Pons (tissue), 1 donor: Measurements from ENCODE around the gene MYO7B.
A peak's percentile ranks its signal among the peaks of the same experiment; 100 is the strongest.

ENCODE experiments used
- DNase-seq: peaks from one replicate; pipeline ENCODE4 v3.0.0-alpha.2; 2016; ENCODE audit warnings: low spot score

Gene MYO7B

GRCh38 chr2:127574656-127575055, 39.2 kb downstream of the MYO7B start:
- DNase-seq, result no peak

- DNase-seq, result no peak
Measured at GRCh38 chr2:127575185-127575765, 39.8 kb downstream of the MYO7B start.

- DNase-seq, result no peak
Measured at GRCh38 chr2:127575941-127576432, 40.5 kb downstream of the MYO7B start.

GRCh38 chr2:127576433-127577207, 41.1 kb downstream of the MYO7B start:
- DNase-seq, result peak; percentile 28

- no peak for DNase-seq
Measured at GRCh38 chr2:127577208-127577475, 41.7 kb downstream of the MYO7B start.

- DNase-seq, result no peak
Measured at GRCh38 chr2:127577503-127577902, 42.0 kb downstream of the MYO7B start.

- DNase-seq, result no peak
Measured at GRCh38 chr2:127577973-127578372, 42.5 kb downstream of the MYO7B start.

GRCh38 chr2:127578411-127578810, 42.9 kb downstream of the MYO7B start:
- no peak for DNase-seq

- no peak for DNase-seq
Measured at GRCh38 chr2:127579231-127579630, 43.7 kb downstream of the MYO7B start.

GRCh38 chr2:127580167-127581049, 44.9 kb downstream of the MYO7B start:
- no peak for DNase-seq

GRCh38 chr2:127581050-127581345, 45.5 kb downstream of the MYO7B start:
- DNase-seq, result no peak

GRCh38 chr2:127581516-127582490, 46.3 kb downstream of the MYO7B start:
- no peak for DNase-seq

GRCh38 chr2:127582863-127583861, 47.7 kb downstream of the MYO7B start:
- no peak for DNase-seq

- no peak for DNase-seq
Measured at GRCh38 chr2:127584047-127584446, 48.6 kb downstream of the MYO7B start.

- DNase-seq, result no peak
Measured at GRCh38 chr2:127584516-127585033, 49.1 kb downstream of the MYO7B start.

GRCh38 chr2:127585270-127585807, 49.9 kb downstream of the MYO7B start:
- no peak for DNase-seq

- no peak for DNase-seq
Measured at GRCh38 chr2:127586136-127586535, 50.7 kb downstream of the MYO7B start.

GRCh38 chr2:127586746-127587295, 51.3 kb downstream of the MYO7B start:
- DNase-seq, result no peak

GRCh38 chr2:127588241-127588640, 52.8 kb downstream of the MYO7B start:
- DNase-seq, result no peak

- DNase-seq, result no peak
Measured at GRCh38 chr2:127589358-127589757, 53.9 kb downstream of the MYO7B start.
